C4-2B (cell line): ENCODE data around the gene RTN1.

Source experiments
- ZFX ChIP-seq: fragments of 450-650 bp; IDR thresholded peaks from 2 replicates; pipeline ENCODE4 v1.6.1; 2017
- TF ChIP-seq, protein P1 (sequence below): fragments of 450-650 bp; conservative IDR thresholded peaks from 2 replicates; pipeline ENCODE4 v1.5.1; 2017; ENCODE audit warnings: mild to moderate bottlenecking

DNA sequence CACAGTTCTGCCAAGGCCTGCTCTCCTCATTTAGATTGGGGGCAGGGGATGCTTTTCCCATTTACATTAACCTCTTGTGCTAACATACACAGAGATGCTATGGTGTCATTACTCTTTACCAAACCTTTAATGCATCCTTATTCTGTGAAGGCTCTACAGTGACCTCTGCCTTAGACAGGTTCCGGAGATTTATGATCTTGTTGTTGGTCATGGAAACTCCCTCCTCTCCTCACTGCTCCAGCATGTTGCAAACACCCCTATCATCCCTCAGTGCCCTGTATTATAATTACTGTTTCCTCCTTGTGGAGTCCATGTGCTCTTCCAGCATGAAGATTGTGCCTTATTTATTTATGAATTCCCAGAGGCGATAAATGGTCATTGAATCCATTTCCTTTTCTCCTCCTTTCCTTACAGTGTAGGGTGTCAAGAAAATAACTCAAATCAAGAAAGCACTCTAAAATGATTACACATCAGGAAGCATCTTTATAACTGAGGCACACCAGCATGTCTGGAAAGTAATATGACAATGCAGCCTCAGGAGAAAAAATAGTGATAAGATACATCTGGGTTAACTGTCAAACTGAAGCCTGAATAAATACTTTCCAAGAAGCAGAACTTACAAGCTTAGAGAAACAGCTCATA, 37.8 kb downstream of the RTN1 start:
- TF ChIP-seq, protein P1, sequence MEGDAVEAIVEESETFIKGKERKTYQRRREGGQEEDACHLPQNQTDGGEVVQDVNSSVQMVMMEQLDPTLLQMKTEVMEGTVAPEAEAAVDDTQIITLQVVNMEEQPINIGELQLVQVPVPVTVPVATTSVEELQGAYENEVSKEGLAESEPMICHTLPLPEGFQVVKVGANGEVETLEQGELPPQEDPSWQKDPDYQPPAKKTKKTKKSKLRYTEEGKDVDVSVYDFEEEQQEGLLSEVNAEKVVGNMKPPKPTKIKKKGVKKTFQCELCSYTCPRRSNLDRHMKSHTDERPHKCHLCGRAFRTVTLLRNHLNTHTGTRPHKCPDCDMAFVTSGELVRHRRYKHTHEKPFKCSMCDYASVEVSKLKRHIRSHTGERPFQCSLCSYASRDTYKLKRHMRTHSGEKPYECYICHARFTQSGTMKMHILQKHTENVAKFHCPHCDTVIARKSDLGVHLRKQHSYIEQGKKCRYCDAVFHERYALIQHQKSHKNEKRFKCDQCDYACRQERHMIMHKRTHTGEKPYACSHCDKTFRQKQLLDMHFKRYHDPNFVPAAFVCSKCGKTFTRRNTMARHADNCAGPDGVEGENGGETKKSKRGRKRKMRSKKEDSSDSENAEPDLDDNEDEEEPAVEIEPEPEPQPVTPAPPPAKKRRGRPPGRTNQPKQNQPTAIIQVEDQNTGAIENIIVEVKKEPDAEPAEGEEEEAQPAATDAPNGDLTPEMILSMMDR: no peak
- no peak for TF ChIP-seq ZFX
